ENCODE data around the gene MYG1. TPM values are rescaled to one million over a fixed set of nuclear protein-coding genes. Genes with fewer than 3 reads are reported as not detected.

Gene MYG1
- total RNA-seq, 1 experiment from 2014 or later = 91.8 TPM

DNA sequence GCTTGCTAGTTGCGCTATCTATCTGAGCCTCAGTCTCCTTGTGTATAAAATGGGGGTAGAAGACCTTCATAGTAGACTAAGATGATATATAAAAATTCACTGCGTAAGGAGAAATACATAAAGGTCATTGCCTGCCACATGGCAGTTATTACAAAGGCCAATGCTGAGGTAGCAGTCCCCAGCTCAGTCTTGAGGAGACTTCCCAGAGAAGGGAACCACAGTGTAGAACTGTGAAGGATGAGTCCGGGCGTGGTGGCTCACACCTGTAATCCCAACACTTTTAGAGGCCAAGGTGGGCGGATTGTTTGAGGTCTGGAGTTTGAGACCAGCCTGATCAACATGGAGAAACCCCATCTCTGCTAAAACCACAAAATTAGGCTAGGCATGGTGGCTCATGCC, 53.8 kb downstream of the MYG1 start:
- Histone ChIP-seq H4K20me1 (ENCODE audit: control insufficient read depth, insufficient read depth, insufficient read length) (no peaks in the 10 kb centered on the region), H2BK20ac (ENCODE audit: low read depth, low read length, poor library complexity, severe bottlenecking) (no peak overlapping the region), H3K4me2 (ENCODE audit: insufficient read depth, insufficient read length, low read length) (no peak overlapping the region), H2BK5ac (ENCODE audit: insufficient read length, low read length) (no peak overlapping the region), H3K56ac (ENCODE audit: insufficient read length, low read depth, low read length) (no peak overlapping the region), H3K4ac (ENCODE audit: low read depth, low read length) (no peak overlapping the region), H2BK12ac (ENCODE audit: insufficient read length, low read depth, low read length) (no peak overlapping the region), H3K27me3 (ENCODE audit: insufficient read depth, low read length) (no peaks in the 10 kb centered on the region), H3K14ac (ENCODE audit: insufficient read depth, low read length) (no peak overlapping the region), H3K23me2 (ENCODE audit: insufficient read length, low read depth, low read length, poor library complexity, severe bottlenecking) (no peaks in the 10 kb centered on the region), H2BK15ac (ENCODE audit: low read depth, low read length) (no peak overlapping the region), H3K18ac (ENCODE audit: insufficient read length, low read depth, low read length) (no peak overlapping the region), H4K91ac (ENCODE audit: insufficient read length, low read depth, low read length) (no peak overlapping the region), H4K5ac (ENCODE audit: insufficient read length, low read depth, low read length) (no peak overlapping the region), H3K9ac (ENCODE audit: extremely low read depth, insufficient read length, low read length) (no peak overlapping the region), H3T11ph (ENCODE audit: low read length) (no peak overlapping the region), H4K8ac (replicated peaks; ENCODE audit: insufficient read length, low read depth, low read length) (no peak overlapping the region), H2BK120ac (ENCODE audit: low read depth, low read length, poor library complexity, severe bottlenecking) (no peak overlapping the region), H3K23ac (ENCODE audit: insufficient read length, low read depth, low read length) (no peak overlapping the region), H3K9me3 (ENCODE audit: control insufficient read depth, low read depth, low read length) (no peaks in the 10 kb centered on the region), H2AK5ac (ENCODE audit: insufficient read length, low read length) (no peak overlapping the region), H2AFZ (ENCODE audit: low read length) (no peak overlapping the region), H3K27ac (ENCODE audit: insufficient read length, low read depth, low read length) (no peak overlapping the region), H3K79me2 (ENCODE audit: insufficient read depth, low read length) (no peaks in the 10 kb centered on the region), H3K79me1 (ENCODE audit: insufficient read depth, low read depth, low read length, poor library complexity, severe bottlenecking) (no peaks in the 10 kb centered on the region), H3K4me1 (ENCODE audit: insufficient read depth, low read length) (no peaks in the 10 kb centered on the region)
- H3K27ac Mint-ChIP-seq = no peak overlapping the region
- no peaks in the 10 kb centered on the region for H3K36me3 Mint-ChIP-seq (ENCODE audit: insufficient read depth in 1 of 3, low read depth in 3 of 3)
- DNase-seq = no peak
- WGBS (ENCODE audit: extremely low coverage, insufficient read length, low lambda C conversion rate) = no CpG with 5 or more reads among the region's 5 CpGs
- H3K4me1 Mint-ChIP-seq = peaks cover 5 to 6% of the 10 kb centered on the region in 2 experiments; a peak in 3 of 4 replicates
- no peaks in the 10 kb centered on the region; the same call in none of the 2 replicates for H3K27me3 Mint-ChIP-seq (ENCODE audit: low read depth)
- H3K9me3 Mint-ChIP-seq = no peaks in the 10 kb centered on the region; a peak in 1 of 5 replicates
- H3K4me3 Mint-ChIP-seq = no peak overlapping the region
- TF ChIP-seq, protein P1, sequence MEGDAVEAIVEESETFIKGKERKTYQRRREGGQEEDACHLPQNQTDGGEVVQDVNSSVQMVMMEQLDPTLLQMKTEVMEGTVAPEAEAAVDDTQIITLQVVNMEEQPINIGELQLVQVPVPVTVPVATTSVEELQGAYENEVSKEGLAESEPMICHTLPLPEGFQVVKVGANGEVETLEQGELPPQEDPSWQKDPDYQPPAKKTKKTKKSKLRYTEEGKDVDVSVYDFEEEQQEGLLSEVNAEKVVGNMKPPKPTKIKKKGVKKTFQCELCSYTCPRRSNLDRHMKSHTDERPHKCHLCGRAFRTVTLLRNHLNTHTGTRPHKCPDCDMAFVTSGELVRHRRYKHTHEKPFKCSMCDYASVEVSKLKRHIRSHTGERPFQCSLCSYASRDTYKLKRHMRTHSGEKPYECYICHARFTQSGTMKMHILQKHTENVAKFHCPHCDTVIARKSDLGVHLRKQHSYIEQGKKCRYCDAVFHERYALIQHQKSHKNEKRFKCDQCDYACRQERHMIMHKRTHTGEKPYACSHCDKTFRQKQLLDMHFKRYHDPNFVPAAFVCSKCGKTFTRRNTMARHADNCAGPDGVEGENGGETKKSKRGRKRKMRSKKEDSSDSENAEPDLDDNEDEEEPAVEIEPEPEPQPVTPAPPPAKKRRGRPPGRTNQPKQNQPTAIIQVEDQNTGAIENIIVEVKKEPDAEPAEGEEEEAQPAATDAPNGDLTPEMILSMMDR (conservative IDR thresholded peaks at IDR 0.05) = no peak

Data from H9 (cell line).